Glutamatergic neuron (in vitro differentiated cells): ENCODE measurements around the gene H2BK1. TPM values are rescaled to one million over a fixed set of nuclear protein-coding genes. Genes with fewer than 3 reads are reported as not detected.

Experiments used
- DNase-seq: peaks from one replicate; pipeline ENCODE4 v3.0.0; 2022
- H3K27ac Mint-ChIP-seq: one replicate; pipeline ENCODE4 v1.8.0; 2020; ENCODE audit warnings: mild to moderate bottlenecking, mixed read lengths, inconsistent platforms; ENCODE audit not compliant: unreplicated experiment
- H3K27me3 Mint-ChIP-seq: one replicate; pipeline ENCODE4 v1.8.0; 2020; ENCODE audit warnings: mild to moderate bottlenecking, moderate library complexity, mixed read lengths, inconsistent platforms; ENCODE audit not compliant: unreplicated experiment
- H3K36me3 Mint-ChIP-seq: one replicate; pipeline ENCODE4 v1.8.0; 2020; ENCODE audit warnings: mild to moderate bottlenecking, mixed read lengths, inconsistent platforms; ENCODE audit not compliant: unreplicated experiment
- H3K4me1 Mint-ChIP-seq: one replicate; pipeline ENCODE4 v1.8.0; 2020; ENCODE audit warnings: mild to moderate bottlenecking, low read depth, mixed read lengths, inconsistent platforms; ENCODE audit not compliant: unreplicated experiment
- H3K4me3 Mint-ChIP-seq: one replicate; pipeline ENCODE4 v1.8.0; 2020; ENCODE audit warnings: mild to moderate bottlenecking, mixed read lengths, inconsistent platforms; ENCODE audit not compliant: unreplicated experiment
- H3K9me3 Mint-ChIP-seq: one replicate; pipeline ENCODE4 v1.8.0; 2020; ENCODE audit warnings: mild to moderate bottlenecking, moderate library complexity, mixed read lengths, inconsistent platforms; ENCODE audit not compliant: unreplicated experiment
- CTCF ChIP-seq: fragments of 200-600 bp; sonication (generic); IDR thresholded peaks from one replicate; pipeline ENCODE4 v1.5.0; 2021; ENCODE audit not compliant: partially characterized antibody, unreplicated experiment
- total RNA-seq: library from RNA; stranded (reverse); fragmentation: NEBNext Ultra II Directional; extraction: Animal tissue kit (Norgen Biotek cat#: 25700); gene quantifications from one replicate; pipeline ENCODE4 v1.2.1, GENCODE V29; 2021; ENCODE audit not compliant: unreplicated experiment

H2BK1 gene
- total RNA-seq, 1 donor from 2014 or later, result not detected

- Mint-ChIP-seq H3K27me3 (peaks cover 11% of the 10 kb centered on the region), H3K27ac (peak overlapping the region; percentile 12), H3K36me3 (no peaks in the 10 kb centered on the region), H3K9me3 (peaks cover 6% of the 10 kb centered on the region), H3K4me3 (no peak overlapping the region), H3K4me1 (peaks cover 2% of the 10 kb centered on the region)
- DNase-seq, result peak; percentile 63
- TF ChIP-seq CTCF, result no peak
Measured at GRCh38 chr7:151198945-151199848, 11.1 kb downstream of the H2BK1 start.

DNA sequence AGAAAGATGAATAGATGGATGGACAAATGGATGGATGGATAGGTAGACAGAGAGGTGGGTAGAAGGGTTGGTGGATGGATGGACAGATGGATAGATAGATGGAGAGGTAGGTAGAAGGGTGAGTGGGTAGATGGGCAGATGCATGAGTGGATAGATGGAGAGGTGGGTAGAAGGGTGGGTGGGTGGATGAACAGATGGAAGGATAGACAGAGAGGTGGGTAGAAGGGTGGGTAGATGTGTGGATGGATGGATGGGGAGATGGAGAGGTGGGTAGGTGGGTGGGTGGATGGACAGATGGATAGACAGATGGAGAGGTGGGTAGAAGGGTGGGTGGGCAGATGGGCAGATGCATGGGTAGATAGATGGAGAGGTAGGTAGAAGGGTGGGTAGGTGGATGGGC, 12.4 kb downstream of the H2BK1 start:
- no peak for TF ChIP-seq CTCF
- DNase-seq, result no peak
- Mint-ChIP-seq H3K4me3 (no peak overlapping the region), H3K36me3 (no peaks in the 10 kb centered on the region), H3K4me1 (peaks cover 2% of the 10 kb centered on the region), H3K27me3 (peaks cover 11% of the 10 kb centered on the region), H3K27ac (no peak overlapping the region), H3K9me3 (peaks cover 6% of the 10 kb centered on the region)

DNA sequence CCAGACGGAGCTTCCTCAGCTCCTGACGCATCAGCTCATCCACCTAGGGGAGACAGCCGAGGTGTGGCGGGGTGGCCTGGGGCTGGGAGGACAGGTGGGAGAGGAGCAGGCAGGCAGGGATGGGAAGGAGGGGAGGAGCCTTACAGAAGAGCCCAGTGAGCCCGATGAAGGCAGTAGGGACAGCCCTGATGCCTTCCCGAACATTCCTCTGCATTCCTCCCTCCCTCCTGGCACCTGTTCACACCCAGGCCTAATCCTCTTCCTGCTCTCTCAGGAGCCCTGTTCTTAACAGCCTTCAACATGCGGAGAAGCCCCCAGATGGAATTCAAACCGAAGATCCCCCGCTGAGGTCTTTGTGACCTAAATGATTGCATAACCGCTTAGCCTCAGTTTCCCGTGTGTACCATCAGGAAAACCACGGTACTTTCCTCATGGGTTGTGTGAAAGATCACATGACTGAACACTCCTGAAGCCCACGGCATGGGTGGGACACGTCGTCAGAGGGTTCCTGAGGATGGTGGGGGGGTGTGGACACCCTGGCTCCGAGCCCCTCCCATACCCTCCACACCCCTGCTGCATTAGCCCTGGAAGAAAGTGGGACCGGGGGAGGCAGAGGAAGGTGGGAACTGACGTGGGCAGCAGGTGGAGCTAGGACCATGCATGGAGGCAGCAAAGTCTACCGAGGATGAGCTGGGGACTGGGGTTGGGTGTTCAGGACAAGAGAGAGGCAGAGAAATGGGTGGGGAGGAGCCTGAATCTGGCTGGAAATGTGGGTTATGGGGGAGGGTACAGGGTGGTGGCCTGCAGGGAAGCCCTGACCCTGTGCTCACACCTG, 14.5 kb downstream of the H2BK1 start:
- no peak for TF ChIP-seq CTCF
- no peak for DNase-seq
- no peaks in the 10 kb centered on the region for H3K4me1 Mint-ChIP-seq
- no peak overlapping the region for H3K4me3 Mint-ChIP-seq
- no peaks in the 10 kb centered on the region for H3K36me3 Mint-ChIP-seq
- H3K27ac Mint-ChIP-seq, result no peak overlapping the region
- peaks cover 2% of the 10 kb centered on the region for H3K9me3 Mint-ChIP-seq
- peaks cover 8% of the 10 kb centered on the region for H3K27me3 Mint-ChIP-seq

GRCh38 chr7:151194188-151194587, 16.1 kb downstream of the H2BK1 start:
- H3K4me3 Mint-ChIP-seq, result no peak overlapping the region
- DNase-seq, result no peak
- H3K36me3 Mint-ChIP-seq, result no peaks in the 10 kb centered on the region
- TF ChIP-seq CTCF, result no peak
- no peaks in the 10 kb centered on the region for H3K4me1 Mint-ChIP-seq
- no peak overlapping the region for H3K27ac Mint-ChIP-seq
- peaks cover 8% of the 10 kb centered on the region for H3K27me3 Mint-ChIP-seq
- peaks cover 6% of the 10 kb centered on the region for H3K9me3 Mint-ChIP-seq
